GM12874 (cell line): ENCODE measurements around the gene MORC2.

Experiments used
- TF ChIP-seq, protein P1 (sequence below): IDR thresholded peaks from 2 replicates; pipeline ENCODE4 v1.5.1; 2011; ENCODE audit warnings: low read depth, mild to moderate bottlenecking, control low read depth, low read length, moderate library complexity; ENCODE audit not compliant: insufficient read depth

The MORC2 gene

DNA sequence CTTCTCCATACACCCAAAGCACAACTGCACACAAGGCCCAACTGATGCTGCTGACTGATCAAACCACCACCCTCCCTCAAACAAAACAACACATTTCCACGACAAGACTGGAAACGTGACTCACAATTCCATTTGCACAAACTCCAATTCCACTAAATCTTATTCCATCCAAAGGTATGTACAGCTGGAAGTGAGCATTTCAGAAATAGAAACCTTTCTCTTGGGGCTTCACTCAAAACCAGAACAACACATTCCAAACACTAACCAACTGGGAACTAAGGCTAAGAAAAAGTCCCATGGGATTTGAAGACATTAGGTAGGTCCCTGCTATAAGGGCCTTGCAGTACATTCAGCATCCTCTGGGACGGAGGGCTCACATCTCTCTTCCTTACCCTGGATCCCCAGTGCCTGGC is 19.6 kb downstream of the MORC2 start:
- TF ChIP-seq, protein P1, sequence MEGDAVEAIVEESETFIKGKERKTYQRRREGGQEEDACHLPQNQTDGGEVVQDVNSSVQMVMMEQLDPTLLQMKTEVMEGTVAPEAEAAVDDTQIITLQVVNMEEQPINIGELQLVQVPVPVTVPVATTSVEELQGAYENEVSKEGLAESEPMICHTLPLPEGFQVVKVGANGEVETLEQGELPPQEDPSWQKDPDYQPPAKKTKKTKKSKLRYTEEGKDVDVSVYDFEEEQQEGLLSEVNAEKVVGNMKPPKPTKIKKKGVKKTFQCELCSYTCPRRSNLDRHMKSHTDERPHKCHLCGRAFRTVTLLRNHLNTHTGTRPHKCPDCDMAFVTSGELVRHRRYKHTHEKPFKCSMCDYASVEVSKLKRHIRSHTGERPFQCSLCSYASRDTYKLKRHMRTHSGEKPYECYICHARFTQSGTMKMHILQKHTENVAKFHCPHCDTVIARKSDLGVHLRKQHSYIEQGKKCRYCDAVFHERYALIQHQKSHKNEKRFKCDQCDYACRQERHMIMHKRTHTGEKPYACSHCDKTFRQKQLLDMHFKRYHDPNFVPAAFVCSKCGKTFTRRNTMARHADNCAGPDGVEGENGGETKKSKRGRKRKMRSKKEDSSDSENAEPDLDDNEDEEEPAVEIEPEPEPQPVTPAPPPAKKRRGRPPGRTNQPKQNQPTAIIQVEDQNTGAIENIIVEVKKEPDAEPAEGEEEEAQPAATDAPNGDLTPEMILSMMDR: no peak

DNA sequence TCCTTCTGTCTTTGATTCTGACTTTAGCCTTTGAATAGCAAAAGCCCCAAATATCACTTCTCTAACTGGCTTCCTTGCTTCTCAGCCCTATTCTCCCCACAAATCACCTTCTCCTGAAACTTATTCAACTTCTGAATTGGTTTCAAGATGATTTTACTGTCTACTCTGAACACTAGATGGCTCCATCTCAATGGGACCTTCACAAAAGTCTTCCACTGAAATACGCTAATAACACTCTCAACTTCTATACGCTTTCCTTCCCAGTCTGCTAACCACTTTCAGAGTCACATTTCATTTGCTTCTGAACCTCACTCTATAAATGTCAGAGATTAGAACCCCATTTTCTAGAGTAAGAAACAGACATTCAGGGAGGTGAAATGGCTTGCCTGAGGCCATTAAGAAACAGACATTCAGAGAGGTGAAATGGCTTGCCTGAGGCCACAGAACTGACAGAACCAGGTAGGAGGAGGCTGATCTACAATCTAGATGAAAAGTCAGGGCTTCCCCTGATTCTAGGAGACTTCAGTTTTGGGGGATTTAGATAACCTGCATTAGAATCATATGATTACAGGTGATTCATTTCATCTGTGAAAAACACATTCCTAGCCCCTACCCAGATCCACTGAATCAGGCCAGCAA is 20.6 kb downstream of the MORC2 start:
- TF ChIP-seq, protein P1: peak; percentile 21; the same call in 1 of the 2 replicates

DNA sequence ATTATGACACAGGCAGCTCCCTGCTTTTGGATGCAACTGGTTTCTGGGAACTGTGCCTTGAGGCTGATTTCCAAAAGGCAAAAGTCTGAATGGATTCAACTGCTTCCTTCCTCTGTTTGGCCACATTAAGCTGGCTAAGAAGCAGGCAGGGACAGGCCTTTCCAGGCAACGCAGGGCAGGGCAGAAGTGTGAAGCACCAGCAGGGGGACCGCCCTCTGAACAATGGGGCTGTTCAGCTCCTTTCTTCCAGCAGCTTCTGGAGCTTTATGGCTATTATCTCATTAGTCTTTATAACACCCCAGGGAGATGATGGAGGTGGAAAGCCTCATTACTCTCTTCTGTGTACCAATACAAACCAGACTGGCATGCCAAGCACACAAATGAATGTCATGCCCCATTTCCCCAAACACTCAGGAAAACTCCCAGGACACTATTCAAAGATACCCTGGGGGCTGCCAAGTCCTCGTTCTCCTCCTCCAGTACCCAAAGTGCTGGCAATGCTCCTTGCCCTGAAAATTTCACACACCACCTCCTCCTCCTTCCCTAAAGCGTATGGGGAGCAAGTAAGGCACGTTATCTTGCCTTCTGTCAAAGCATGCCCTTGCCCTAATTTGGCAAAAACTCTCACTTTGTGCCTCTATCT is 21.3 kb downstream of the MORC2 start:
- TF ChIP-seq, protein P1: no peak

DNA sequence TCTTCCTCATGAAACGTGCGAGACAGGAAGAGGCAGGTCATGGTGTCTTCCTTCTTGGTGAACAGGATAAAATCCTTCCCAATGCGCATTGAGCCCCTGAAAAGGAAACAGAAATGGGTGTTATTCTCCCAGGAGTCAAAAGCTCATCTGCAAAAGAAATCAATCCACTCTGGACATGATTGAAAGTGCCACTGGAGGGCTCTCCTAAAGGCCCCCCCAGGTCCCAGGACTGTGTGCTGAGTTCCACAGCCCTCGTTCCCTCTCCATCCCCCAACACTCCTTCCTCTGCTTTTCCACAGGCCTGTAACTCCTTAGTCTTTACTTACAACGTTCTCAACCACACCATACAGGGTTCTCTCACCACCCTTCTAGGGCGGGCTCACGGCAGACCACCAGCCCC is 22.2 kb downstream of the MORC2 start:
- TF ChIP-seq, protein P1: no peak

DNA sequence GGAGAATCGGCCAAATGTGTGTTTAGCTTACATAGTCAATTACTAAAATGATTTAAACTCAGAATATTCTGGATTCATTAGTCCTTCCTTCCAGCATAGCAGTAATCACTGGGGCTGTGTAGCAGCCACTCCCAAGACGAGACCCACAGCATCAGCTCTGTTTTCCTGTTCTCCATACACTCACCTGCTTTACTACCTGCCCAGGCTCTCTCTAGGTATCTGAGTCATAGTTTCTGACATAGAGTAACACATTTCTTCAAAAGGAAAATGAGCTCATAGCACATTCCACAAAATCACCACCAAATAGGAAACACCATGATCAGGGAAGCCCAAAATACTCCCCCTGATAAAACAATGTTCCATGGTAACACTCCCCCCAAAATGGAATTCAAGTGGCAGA is 22.9 kb downstream of the MORC2 start:
- TF ChIP-seq, protein P1: no peak

DNA sequence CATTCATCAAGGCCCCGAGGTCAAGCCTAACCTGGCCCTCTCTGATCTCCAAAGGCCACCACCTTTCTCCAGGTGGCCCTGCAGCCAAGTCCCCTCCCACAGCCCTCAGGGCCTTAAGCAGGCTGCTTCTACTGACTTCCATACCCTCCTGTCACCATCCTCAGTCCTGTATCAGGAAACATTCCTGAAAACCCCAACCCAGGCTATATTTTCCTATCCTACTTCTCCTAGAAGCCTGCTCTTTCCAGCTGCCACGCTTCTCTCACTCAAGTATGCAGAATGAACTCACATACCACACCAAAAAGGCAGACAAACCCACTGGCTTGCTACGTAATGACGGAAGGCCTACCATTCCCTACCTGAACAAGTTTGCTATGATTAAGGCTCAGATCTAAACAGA is 23.6 kb downstream of the MORC2 start:
- TF ChIP-seq, protein P1: no peak

DNA sequence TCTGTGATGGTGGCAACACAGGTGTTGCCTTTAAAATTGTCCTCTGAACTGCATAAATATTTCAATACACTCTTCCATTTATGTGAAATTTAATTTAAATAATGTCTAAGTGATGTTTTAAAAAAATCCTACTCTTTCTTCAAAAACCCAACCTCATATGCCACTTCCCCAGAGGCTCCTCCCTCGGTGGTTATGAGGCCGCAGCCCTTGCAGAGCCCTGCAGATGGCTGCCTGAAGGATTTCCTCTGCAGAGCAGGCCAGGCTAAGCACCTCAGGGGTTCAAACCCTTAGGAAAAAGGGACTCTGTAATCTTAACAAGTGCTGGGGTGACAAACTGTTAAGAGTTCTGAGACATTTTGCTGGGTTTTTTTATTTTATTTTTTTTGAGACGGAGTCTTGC is 25.2 kb downstream of the MORC2 start:
- TF ChIP-seq, protein P1: no peak
